HepG2 (cell line): Measurements from ENCODE around the gene JAG1. TPM values are rescaled to one million over a fixed set of nuclear protein-coding genes. Genes with fewer than 3 reads are reported as not detected.

Experiments used
- EEA1 ChIP-seq: sonication (generic); formaldehyde crosslinking; IDR thresholded peaks from 2 replicates; pipeline ENCODE4 v1.5.1; 2020; ENCODE audit warnings: mild to moderate bottlenecking, missing genetic modification reagents, borderline replicate concordance
- EHMT2 ChIP-seq: fragments of 200-600 bp; sonication (generic); IDR thresholded peaks from 2 replicates; pipeline ENCODE4 v1.7.0; 2017; ENCODE audit warnings: antibody characterized with exemption, low read depth, low read length, borderline replicate concordance
- GATAD1 ChIP-seq: IDR thresholded peaks from 2 replicates; pipeline ENCODE4 v1.6.1; 2016; ENCODE audit warnings: missing genetic modification reagents, missing compliant biosample characterization
- JDP2 ChIP-seq: sonication (generic); formaldehyde crosslinking; IDR thresholded peaks from 2 replicates; pipeline ENCODE4 v1.8.1; 2022; ENCODE audit warnings: missing genetic modification reagents, borderline replicate concordance
- JUN ChIP-seq: sonication (generic); formaldehyde crosslinking; IDR thresholded peaks from 2 replicates; pipeline ENCODE4 v1.4.0; 2020; ENCODE audit warnings: mild to moderate bottlenecking, missing genetic modification reagents
- MXD4 ChIP-seq: IDR thresholded peaks from 2 replicates; pipeline ENCODE4 v1.6.1; 2016; ENCODE audit warnings: mild to moderate bottlenecking, missing biosample characterization, missing genetic modification reagents
- NR0B2 ChIP-seq: sonication (generic); formaldehyde crosslinking; IDR thresholded peaks from 2 replicates; pipeline ENCODE4 v1.4.0; 2020; ENCODE audit warnings: mild to moderate bottlenecking, missing genetic modification reagents
- RBFOX2 ChIP-seq: fragments of 200-400 bp; formaldehyde crosslinking; IDR thresholded peaks from 2 replicates; pipeline ENCODE4 v1.6.1; 2017; ENCODE audit warnings: low read depth, mild to moderate bottlenecking, low read length
- RXRB ChIP-seq: IDR thresholded peaks from 2 replicates; pipeline ENCODE4 v1.6.1; 2016; ENCODE audit warnings: borderline replicate concordance, missing genetic modification reagents, missing compliant biosample characterization
- SIN3B ChIP-seq: fragments of 150-350 bp; IDR thresholded peaks from 2 replicates; pipeline ENCODE4 v1.6.1; 2014; ENCODE audit warnings: low read length
- SIX4 ChIP-seq: sonication (generic); formaldehyde crosslinking; IDR thresholded peaks from 2 replicates; pipeline ENCODE4 v1.4.0; 2020; ENCODE audit warnings: missing genetic modification reagents
- SNAPC4 ChIP-seq: sonication (generic); formaldehyde crosslinking; IDR thresholded peaks from 2 replicates; pipeline ENCODE4 v1.4.0; 2020; ENCODE audit warnings: mild to moderate bottlenecking, missing genetic modification reagents
- SOX6 ChIP-seq, 2 experiments: fragments of 450-650 bp in 1 of 2; sonication (generic) in 1 of 2; formaldehyde crosslinking in 1 of 2; IDR thresholded peaks; 2 replicates each; pipeline versions ENCODE4 v1.4.0 to v1.6.1; 2017 to 2020; ENCODE audit warnings: antibody characterized with exemption in 1 of 2, mild to moderate bottlenecking in 1 of 2, missing genetic modification reagents in 1 of 2
- SP4 ChIP-seq: sonication (generic); formaldehyde crosslinking; IDR thresholded peaks from 2 replicates; pipeline ENCODE4 v1.8.1; 2023; ENCODE audit warnings: mild to moderate bottlenecking, missing genetic modification reagents
- TBX2 ChIP-seq: sonication (generic); formaldehyde crosslinking; IDR thresholded peaks from 2 replicates; pipeline ENCODE4 v1.5.0; 2020; ENCODE audit warnings: missing genetic modification reagents, mild to moderate bottlenecking, borderline replicate concordance
- ZBTB2 ChIP-seq: sonication (generic); formaldehyde crosslinking; IDR thresholded peaks from 2 replicates; pipeline ENCODE4 v1.8.0; 2022; ENCODE audit warnings: low read depth, missing genetic modification reagents
- ZBTB34 ChIP-seq: sonication (generic); formaldehyde crosslinking; IDR thresholded peaks from 2 replicates; pipeline ENCODE4 v1.8.0; 2022; ENCODE audit warnings: mild to moderate bottlenecking, missing genetic modification reagents
- ZNF224 ChIP-seq: sonication (generic); formaldehyde crosslinking; IDR thresholded peaks from 2 replicates; pipeline ENCODE4 v1.5.0; 2020; ENCODE audit warnings: mild to moderate bottlenecking, missing genetic modification reagents
- ZNF547 ChIP-seq: sonication (generic); formaldehyde crosslinking; IDR thresholded peaks from 2 replicates; pipeline ENCODE4 v1.5.1; 2020; ENCODE audit warnings: mild to moderate bottlenecking, missing genetic modification reagents
- ZSCAN29 ChIP-seq: sonication (generic); formaldehyde crosslinking; conservative IDR thresholded peaks from 2 replicates; pipeline ENCODE4 v1.4.0; 2020; ENCODE audit warnings: mild to moderate bottlenecking, missing genetic modification reagents
- polyA plus RNA-seq, 8 experiments: library from polyadenylated mRNA; depleted of rRNA in 3 of 8; stranded (reverse) in 7 of 8; unstranded in 1 of 8; fragments of >200 nt; fragmentation: Illumina TruSeq in 4 of 8; extraction: Trizol in 4 of 8; gene quantifications; 2 replicates each; pipeline versions ENCODE4 v1.2.1 to v1.2.3, GENCODE V29; 2011 to 2016; ENCODE audit warnings: low read depth in 4 of 8, missing spikeins in 1 of 8, mixed read lengths in 1 of 8; ENCODE audit not compliant: insufficient read depth in 1 of 8
- total RNA-seq, 5 experiments: library from RNA; depleted of rRNA; stranded (reverse); fragments of >200 nt; fragmentation: Illumina TruSeq; extraction: Trizol; gene quantifications; 2 replicates each; pipeline ENCODE4 v1.2.3, GENCODE V29; 2016; ENCODE audit warnings: low read depth in 1 of 5

The JAG1 gene
- total and polyA plus RNA-seq, 2 of the 13 experiments (the other 11 are each of a cell fraction or from before 2014, with no cell fraction given), result 47.1 to 56.3 TPM

GRCh38 chr20:10708351-10709185, 34.8 kb upstream of the JAG1 start (continued):
- TF ChIP-seq SP4 (CRISPR knock-in tag) (no peak), ZNF224 (CRISPR knock-in tag) (no peak), RBFOX2 (no peak), TBX2 (CRISPR knock-in tag) (peak; percentile 68), RXRB (CRISPR knock-in tag) (peak; percentile 99), NR0B2 (no peak), EEA1 (no peak), JDP2 (CRISPR knock-in tag) (no peak), ZBTB34 (CRISPR knock-in tag) (no peak), MXD4 (CRISPR knock-in tag) (0 out of 2 replicates have a peak, but pooled peaks have one; percentile 39), SIX4 (peak; percentile 88), GATAD1 (peak; percentile 70), ZBTB2 (CRISPR knock-in tag) (no peak), JUN (CRISPR knock-in tag) (no peak), ZSCAN29 (CRISPR knock-in tag) (peak; percentile 65; the same call in 1 of the 2 replicates), SOX6 (IDR thresholded peaks at IDR 0.05) (no peak), SOX6 (CRISPR knock-in tag; IDR thresholded peaks at IDR 0.05) (peak; percentile 93), ZNF547 (CRISPR knock-in tag) (no peak), EHMT2 (peak; percentile 61), SIN3B (no peak), SNAPC4 (no peak)
